Cardiac fibroblast (primary cell): ENCODE data around the gene SIN3A.
"Not testable (repeated sequence)": the region's sequence is repeated elsewhere in the genome, so short reads cannot be mapped to it uniquely, and the experiment has no call there.

ENCODE experiments used
- DNase-seq, 2 donors: peaks; one replicate each; pipeline versions ENCODE4 v3.0.0 to v3.0.0-alpha.2; 2010; ENCODE audit warnings: low read depth in 2 of 2
- H3K4me3 ChIP-seq, 2 donors: replicated peaks in 1 of 2; 1 replicate in 1 of 2; 2 replicates in 1 of 2; pipeline ENCODE4 v1.5.1; 2011; ENCODE audit warnings: low read depth in 2 of 2, low read length in 2 of 2, mild to moderate bottlenecking in 2 of 2, moderate library complexity in 1 of 2
- TF ChIP-seq, protein P1 (sequence below): IDR thresholded peaks from one replicate; pipeline ENCODE4 v1.5.1; 2011; ENCODE audit warnings: low read depth, mild to moderate bottlenecking, low read length, inconsistent platforms

SIN3A gene

DNA sequence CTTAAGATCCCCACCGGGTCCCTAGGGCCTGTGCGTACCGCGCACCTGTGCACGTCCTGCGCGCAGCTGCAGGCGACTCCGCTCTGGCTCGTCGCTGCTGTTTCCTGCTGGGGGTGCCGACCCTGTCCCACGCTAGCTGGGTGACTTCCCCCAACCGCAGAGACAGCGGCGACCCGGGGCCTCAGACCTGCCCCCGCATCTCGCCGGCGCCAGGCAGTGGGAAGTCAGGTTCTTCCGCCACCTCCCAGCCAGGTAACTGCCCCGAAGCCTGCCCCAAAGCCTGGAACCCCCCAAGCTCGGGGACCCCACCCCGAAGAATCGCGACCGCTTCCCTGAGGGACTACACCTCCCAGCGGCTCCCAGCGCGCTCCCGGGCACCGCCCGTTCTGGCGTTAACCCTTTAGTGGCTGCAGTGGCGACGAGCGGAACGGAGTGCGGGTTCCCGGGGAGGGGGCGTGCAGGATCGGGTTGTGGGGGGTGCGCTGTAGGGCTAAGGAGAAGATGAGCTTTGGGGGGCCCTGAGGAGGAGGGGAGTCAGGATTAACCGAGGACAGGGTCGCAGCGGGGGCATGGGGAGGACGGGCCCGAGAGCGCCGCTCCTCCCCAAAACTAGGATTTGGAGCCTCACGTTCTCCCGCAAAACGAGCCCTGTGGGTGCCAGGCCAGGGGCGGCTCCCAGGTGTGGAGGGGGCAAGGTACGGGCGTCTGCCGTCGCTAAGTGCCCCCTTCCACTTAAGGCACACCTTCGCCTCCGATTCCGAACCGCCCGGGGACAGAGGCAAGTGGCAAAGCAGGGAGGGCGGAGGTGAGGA is 104.1 kb downstream of the SIN3A start:
- TF ChIP-seq, protein P1, sequence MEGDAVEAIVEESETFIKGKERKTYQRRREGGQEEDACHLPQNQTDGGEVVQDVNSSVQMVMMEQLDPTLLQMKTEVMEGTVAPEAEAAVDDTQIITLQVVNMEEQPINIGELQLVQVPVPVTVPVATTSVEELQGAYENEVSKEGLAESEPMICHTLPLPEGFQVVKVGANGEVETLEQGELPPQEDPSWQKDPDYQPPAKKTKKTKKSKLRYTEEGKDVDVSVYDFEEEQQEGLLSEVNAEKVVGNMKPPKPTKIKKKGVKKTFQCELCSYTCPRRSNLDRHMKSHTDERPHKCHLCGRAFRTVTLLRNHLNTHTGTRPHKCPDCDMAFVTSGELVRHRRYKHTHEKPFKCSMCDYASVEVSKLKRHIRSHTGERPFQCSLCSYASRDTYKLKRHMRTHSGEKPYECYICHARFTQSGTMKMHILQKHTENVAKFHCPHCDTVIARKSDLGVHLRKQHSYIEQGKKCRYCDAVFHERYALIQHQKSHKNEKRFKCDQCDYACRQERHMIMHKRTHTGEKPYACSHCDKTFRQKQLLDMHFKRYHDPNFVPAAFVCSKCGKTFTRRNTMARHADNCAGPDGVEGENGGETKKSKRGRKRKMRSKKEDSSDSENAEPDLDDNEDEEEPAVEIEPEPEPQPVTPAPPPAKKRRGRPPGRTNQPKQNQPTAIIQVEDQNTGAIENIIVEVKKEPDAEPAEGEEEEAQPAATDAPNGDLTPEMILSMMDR: no peak
- DNase-seq: peak in 1 of 2 donors; percentile 40
- peak overlapping the region; percentile 64 to 91 for H3K4me3 ChIP-seq

DNA sequence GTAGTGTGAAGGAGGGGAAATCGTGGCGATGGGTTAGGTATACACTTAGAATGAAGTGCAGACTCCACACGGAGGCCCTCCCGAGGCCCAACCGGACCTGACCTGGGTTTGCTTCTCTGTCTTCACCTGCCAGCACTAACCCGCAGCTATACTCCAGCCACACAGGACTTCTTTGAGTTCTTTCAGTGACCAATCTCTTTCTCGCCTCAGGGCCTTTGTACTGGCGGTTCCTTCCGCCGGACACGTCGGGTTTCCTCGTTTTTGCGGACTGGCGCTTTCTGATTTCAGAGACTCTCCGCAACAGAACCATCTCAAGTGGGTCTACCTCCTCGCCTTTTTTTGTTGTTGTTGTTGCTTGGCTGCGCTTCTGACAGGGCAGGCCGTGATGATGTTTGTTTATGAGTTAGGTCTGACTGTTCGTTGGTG is 104.7 kb downstream of the SIN3A start, which contains the start of gene NEIL1:
NEIL1 (plus strand) TSS at position 244 of the 426 bp plus-strand sequence. CDS start 1,867 bp downstream, outside the sequence.
- H3K4me3 ChIP-seq: peak within 1 kb of the TSS; percentile 64 to 91
- TF ChIP-seq, protein P1: no peak
- peak in 1 of 2 donors; percentile 14 for DNase-seq

DNA sequence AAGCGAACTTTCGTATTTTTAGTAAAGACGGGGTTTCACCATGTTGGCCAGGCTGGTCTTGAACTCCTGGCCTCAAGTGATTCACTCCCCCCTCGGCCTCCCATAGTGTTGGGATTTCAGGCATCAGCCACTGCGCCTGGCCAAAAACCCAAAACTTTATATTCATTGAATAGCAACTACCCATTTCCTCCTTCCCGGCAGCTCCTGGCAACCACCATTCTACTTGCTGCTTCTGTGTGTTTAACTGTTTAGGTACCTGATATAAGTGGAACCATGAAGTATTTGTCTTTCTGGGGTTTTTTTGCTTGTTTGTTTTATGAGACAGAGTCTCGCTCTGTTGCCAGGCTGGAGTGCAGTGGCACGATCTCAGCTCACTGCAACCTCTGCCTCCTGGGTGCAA is 107.5 kb downstream of the SIN3A start:
- not testable (repeated sequence) for H3K4me3 ChIP-seq
- peak in 1 of 2 donors; percentile 55 for DNase-seq

DNA sequence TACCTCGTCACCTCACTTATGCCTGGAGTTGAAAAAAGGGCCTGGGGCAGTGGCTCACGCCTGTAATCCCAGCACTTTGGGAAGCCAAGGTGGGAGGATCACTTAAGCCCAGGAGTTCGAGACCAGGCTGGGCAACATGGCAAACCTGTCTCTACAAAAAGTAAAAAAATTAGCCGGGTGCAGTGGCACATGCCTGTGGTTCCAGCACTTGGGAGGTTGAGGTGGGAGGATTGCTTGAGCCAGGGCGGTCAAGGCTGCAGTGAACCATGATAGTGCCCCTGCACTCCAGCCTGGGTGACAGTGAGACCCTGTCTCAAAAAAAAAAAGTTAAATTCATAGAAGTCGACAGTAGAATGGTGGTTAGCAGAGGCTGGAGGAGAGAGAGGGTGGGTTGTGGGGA is 109.3 kb downstream of the SIN3A start:
- H3K4me3 ChIP-seq: no peak overlapping the region
- TF ChIP-seq, protein P1: no peak
- no peak for DNase-seq

DNA sequence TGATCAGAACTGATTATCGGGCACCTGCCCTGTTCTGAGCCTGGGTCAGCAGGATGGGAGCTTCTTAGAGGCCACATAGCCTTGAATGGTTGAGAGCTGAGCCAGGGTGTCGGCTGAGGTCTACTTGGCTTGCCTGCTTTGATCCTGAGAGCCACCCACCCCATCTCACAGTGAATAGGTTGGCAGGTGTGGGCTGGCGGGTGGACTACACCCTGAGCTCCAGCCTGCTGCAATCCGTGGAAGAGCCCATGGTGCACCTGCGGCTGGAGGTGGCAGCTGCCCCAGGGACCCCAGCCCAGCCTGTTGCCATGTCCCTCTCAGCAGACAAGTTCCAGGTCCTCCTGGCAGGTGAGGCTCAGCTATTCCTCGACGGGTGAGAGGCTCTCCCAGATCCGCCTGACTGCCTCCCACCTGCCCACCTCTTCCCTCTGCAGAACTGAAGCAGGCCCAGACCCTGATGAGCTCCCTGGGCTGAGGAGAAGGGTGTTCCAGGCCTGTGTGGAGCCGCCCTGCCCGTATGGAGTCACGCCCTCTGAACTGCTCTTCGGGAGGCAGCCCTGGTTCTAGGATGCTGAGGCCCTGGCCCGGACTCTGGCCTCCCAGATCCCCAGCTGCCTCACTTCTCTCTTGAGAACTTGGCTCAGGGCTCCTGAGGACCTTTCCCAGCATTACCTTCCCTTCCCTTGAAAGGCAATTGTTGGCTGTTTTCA is 111.8 kb downstream of the SIN3A start:
- TF ChIP-seq, protein P1: no peak
- DNase-seq: no peak
- H3K4me3 ChIP-seq: no peak overlapping the region

DNA sequence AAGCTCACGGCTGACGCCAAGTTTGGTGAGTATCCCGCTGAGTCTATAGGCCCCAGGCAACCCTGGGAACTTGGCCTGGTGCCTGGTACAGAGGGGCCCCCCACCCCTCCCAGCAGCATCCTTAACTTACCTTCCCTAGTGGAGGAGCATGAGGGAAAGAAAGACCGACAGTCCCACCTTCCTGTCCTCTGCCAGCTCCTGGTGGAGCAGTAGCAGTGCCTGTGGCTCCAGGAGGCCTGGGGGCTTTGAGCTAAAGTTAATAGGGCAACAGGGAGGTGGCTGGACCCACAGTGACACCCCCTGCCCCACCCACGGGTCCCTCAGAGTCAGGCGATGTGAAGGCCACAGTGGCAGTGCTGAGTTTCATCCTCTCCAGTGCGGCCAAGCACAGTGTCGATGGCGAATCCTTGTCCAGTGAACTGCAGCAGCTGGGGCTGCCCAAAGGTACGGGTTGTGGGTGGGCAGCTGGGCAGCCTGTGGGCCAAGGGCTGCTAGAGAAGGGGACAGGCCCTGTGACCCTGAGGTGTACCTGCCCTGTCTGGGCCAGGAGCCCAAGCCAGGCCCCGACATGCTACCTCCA is 112.7 kb downstream of the SIN3A start:
- TF ChIP-seq, protein P1: no peak
- H3K4me3 ChIP-seq: no peak overlapping the region
- DNase-seq: no peak

DNA sequence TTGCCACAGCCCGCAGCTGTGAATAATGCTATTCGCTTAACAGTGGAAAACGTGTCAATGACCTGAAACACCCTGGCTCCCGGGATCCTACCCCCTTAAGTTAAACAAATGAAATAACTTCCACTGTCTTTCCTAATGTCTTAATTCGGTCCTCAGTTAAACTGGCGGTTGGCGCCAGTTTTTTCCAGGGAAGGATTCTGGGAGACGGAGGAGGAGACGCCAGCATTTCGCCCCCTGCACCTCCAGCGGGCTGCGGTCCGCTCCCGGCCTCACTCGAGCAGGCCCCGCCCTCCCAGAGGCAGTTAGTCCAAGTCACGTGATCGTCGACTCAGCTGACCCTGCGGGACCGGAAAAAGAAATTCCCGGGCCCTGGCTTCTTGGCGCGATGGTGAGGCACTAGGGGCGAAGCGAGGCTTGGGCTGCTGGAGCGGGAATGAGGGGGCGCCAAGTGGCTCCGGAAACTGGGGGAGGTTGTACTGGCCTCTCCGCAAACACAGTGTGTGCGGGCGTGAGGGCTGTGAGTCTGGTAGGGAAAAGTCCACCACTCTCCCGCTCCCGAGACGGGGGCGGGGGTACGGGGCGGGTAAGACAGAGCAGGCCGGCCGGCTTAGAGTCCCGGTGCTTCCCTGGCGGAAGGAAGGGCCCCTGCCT is 115.7 kb downstream of the SIN3A start, which contains the start of gene COMMD4:
COMMD4 (plus strand) TSS at position 359 of the 651 bp plus-strand sequence; CDS start at position 386, 27 bp downstream.
- TF ChIP-seq, protein P1: no peak
- peak within 1 kb of the TSS; percentile 75 to 87 for H3K4me3 ChIP-seq
- DNase-seq: peak; percentile 96 to 97
